Iris pigment epithelial cell (primary cell): ENCODE measurements around the gene ZNF154.
"Not testable (repeated sequence)": the region's sequence is repeated elsewhere in the genome, so short reads cannot be mapped to it uniquely, and the experiment has no call there.

Experiments used
- DNase-seq: peaks from one replicate; pipeline ENCODE4 v3.0.0-alpha.2; 2011; ENCODE audit warnings: low read depth

ZNF154 gene

GRCh38 chr19:57708641-57709361 is at the start of gene ZNF154:
TSS of gene ZNF154 (minus strand) at chr19:57709204. CDS start at chr19:57708971, 233 bp downstream.
- DNase-seq = peak; percentile 82

DNA sequence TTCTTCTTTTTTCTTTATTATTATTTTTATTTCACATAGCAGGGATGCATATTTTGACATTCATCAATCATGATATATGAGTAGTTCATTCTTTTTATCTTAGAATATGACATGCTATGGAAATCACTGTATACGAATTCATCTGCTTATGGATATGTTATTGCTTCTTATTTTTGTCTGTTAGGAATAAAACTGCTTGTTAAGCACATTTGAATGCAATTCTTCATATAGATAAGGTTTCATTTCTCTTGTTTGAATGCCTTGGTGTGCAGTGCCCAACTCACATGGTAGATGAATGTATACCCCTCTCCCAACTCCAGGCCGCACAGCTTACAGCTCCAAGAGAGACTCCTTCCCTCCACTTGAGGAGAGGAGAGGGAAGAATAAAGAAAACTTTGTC is 48.9 kb upstream of the ZNF154 start:
- DNase-seq = no peak

DNA sequence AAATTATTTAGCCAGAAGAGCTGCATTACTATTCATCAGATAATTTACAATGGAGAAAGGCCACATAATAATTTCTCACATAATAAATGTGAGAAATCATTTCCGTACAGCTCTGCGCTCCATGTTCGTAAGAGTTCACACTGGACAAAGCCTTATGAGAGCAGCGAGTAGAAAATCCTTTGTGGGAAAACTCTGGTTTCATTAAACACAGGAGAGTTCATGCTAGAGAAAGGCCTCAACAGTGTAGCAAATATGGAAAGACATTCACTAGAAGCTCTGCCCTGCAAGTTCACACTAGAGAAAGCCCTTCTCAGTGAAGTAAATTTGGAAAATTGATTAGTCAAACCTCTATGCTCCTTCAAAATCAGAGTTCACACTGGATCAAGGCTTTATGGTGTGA is 46.0 kb upstream of the ZNF154 start:
- DNase-seq = no peak

- DNase-seq = no peak
Measured at GRCh38 chr19:57754091-57754673, 45.2 kb upstream of the ZNF154 start.

DNA sequence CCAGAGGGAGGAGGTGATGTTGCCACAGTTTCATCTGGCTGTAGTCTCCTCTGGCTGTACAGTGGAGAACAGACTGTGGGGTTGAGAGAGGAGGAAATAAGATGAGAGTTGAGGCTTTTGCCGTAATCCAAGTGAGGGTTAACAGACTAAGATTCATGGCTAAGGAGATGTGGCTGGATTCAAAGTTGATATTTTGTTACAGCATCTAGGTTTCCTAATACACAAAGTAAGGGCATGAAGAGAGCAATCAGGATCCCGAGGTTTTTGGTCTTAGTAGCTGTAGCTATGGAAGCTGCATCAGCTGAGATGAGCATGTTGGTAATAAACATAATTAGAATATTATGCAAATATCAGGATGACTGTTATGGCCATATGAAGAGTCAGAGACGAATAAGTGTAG is 39.0 kb upstream of the ZNF154 start:
- no peak for DNase-seq

DNA sequence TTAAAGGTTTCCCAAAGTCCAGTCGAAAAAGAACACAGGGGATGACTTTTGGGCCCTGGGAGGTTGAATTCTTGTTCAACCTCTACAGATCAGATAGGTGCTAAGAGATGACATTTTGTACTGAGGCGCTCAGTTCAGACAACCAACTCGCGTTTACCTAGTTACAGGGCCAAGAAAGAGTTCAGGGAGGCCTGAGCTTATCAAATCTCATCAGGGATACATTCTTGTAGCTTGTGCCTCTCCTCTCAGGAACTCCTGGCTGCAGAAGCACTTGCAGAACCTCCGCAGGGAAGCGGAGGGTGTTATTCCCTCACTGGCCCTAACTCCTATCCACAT is 38.4 kb upstream of the ZNF154 start:
- peak; percentile 10 for DNase-seq

DNA sequence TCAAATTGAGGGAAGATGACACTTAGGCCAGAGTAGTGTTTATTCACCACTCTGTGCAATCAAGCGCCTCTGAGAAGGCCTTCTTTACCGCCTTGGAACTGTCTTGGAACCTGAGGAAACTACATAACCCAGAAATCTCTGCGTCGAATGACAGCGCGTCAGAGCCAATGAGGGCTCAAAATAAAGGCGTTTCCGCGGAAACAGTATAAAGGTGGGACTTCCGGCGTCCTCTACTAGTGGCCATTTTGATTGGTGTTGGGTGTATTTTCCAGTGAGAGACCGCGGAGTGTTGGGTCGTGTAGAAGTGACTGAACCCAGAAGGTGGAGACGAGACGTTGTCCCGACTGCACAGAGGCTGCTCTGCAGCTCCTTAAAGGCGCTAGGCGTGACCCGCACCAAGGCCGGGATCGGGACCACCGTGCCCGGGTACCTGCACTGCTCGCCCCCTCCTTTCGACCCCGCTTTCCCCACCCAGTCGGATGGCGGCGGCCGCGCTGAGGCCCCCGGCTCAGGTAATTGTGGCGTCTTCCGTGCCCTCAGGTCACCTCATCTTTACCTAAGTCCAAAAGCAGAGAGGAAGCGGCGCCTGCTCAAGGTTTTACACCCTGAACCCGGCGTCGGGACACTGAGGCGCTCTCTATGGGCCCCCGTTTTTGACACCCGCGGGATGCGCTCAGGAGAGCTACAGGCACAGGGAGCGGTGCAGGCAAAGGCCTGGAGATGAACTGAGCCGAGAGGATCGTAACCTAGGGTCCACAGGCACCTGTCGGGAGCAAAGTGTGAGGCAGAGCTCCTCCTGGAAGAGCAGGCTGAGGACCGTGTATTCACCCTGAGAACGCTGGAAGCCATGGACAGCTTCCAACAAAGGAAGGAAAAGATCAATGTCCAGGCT is 37.8 kb upstream of the ZNF154 start, which contains the start of gene ZNF776:
Gene ZNF776 (plus strand): TSS at position 236 of the 892 bp plus-strand sequence. CDS start 244 bp downstream, at position 480.
- peak; percentile 91 for DNase-seq

- DNase-seq = not testable (repeated sequence)
Measured at GRCh38 chr19:57738770-57739169, 29.8 kb upstream of the ZNF154 start.

- DNase-seq = peak; percentile 41
Measured at GRCh38 chr19:57738320-57738719, 29.3 kb upstream of the ZNF154 start.

GRCh38 chr19:57720878-57721277 is 11.9 kb upstream of the ZNF154 start:
- no peak for DNase-seq

DNA sequence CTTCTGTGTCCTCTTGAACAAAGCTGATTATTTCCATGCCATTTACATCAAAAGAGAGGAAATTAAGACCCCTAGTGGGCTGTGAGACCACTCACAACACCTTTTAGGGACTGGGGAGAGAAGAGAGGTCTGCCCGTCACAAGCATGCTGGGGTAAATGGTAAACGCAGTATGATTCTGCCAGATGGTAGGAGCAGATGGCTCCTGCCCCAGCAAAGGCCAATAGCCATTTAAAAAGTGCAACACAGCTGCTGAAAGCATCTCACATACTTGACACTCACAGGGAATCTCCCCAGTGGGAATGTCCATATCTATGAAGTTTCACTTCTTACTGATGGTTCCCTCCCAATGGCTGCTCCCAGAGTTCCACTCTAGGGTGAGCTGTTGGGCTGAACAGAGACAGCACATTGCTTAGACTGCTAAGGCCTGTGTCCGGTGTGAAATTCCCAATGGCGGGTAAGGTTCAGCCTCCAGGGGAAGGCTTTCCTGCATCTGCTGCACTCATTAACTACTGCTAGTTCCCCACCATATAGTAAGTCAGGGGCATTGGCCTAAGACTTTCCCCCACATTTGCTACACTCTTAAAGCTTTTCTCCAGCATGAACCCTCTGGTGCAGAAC is 11.0 kb upstream of the ZNF154 start:
- no peak for DNase-seq

- no peak for DNase-seq
Measured at GRCh38 chr19:57719424-57719823, 10.4 kb upstream of the ZNF154 start.

GRCh38 chr19:57712222-57712621 is 3.2 kb upstream of the ZNF154 start:
- DNase-seq = no peak

DNA sequence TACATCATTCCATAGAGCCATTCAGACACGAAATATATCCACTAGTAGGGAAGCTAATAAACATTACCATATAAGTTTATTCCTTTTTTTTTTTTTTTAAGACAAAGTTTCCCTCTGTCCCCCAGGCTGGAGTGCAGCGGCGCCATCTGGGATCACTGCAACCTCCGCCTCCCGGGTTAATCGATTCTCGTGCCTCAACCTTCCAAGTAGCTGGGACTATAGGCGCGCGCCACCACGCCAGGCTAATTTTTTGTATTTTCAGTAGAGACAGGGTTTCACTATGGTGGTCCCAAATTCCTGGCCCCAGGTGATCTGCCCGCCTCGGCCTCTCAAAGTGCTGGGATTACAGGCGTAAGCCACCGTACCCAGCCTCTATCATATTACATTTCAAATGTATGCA is 612 bp upstream of the ZNF154 start:
- DNase-seq = no peak

GRCh38 chr19:57706346-57706745 is 2.7 kb downstream of the ZNF154 start:
- DNase-seq = no peak

- no peak for DNase-seq
Measured at GRCh38 chr19:57701625-57702024, 7.4 kb downstream of the ZNF154 start.

- no peak for DNase-seq
Measured at GRCh38 chr19:57689750-57690149, 19.3 kb downstream of the ZNF154 start.

- no peak for DNase-seq
Measured at GRCh38 chr19:57688011-57688763, 20.8 kb downstream of the ZNF154 start.

DNA sequence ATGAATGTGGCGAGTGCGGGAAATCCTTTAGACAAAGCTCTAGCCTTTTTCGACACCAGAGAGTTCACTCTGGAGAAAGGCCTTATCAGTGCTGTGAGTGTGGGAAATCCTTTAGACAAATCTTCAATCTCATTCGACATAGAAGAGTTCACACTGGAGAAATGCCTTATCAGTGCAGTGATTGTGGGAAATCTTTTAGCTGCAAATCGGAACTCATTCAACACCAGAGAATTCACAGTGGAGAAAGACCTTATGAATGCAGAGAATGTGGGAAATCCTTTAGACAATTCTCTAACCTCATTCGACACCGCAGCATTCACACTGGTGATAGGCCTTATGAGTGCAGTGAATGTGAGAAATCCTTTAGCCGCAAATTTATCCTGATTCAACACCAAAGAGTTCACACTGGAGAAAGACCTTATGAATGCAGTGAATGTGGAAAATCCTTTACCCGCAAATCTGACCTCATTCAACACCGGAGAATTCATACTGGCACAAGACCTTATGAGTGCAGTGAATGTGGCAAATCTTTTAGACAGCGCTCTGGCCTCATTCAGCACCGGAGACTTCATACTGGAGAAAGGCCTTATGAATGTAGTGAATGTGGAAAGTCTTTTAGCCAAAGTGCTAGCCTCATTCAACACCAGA is 21.5 kb downstream of the ZNF154 start:
- no peak for DNase-seq

DNA sequence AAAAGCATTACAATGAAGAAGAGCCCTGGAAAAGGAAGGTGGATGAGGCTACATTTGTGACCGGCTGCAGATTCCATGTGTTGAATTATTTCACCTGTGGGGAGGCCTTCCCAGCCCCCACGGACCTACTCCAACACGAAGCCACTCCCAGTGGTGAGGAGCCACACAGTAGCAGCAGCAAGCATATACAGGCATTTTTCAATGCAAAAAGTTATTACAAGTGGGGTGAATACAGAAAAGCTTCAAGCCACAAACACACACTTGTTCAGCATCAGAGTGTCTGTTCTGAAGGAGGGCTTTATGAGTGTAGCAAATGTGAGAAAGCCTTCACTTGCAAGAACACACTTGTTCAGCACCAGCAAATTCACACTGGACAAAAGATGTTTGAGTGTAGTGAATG is 22.3 kb downstream of the ZNF154 start:
- no peak for DNase-seq

DNA sequence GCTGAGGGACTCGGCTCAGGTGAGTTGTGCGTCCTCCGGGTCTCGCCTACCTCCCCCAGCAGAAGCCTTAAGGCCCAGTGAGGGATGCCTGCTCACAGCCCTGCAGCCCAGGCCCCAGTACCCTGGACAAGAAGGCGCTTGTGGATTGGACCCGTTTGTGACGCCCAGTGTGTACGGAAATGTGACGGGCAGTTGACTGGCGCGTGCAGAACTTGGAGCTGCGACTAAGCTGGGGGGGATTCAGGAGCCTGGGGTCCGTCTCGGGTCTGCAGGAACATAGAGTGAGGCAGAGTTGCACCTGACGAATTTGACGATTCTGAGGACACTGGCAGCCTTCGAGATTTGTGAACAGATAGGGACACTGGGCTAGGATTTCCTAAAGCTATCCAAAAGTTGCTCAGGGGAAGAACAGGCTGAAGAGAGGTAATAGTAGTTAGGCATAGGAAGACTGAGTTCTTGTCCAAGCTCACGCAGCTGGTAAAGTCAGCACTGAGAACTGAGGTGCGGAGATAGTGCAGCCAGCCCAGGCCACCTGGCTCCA is 26.7 kb downstream of the ZNF154 start:
- DNase-seq = peak; percentile 16
